ENCODE results near the gene DMPK. TPM values are rescaled to one million over a fixed set of nuclear protein-coding genes. Genes with fewer than 3 reads are reported as not detected.

Gene DMPK
- total RNA-seq, 1 donor from 2014 or later: 50.1 TPM

DNA sequence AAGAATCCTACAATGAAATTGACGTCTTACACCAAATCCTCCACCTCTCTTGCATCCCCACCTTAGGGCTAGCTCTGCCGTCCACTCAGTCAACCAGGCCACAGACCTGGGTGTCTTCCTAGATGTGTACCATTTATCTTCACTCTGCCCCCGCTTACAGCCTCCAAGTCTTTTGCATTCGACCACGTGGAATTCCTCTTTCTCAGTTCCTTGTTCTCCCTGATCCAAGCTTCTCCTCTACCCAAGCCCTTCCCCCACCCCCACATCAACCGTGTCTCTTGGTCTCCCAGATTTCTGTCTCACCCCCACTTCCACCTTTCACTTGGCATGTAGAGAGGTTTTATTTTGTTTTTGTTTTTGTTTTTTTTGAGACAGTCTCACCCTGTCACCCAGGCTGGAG is 11.6 kb upstream of the DMPK start:
- Histone ChIP-seq H3K36me3 (peaks cover 17% of the 10 kb centered on the region), H3K27me3 (no peaks in the 10 kb centered on the region), H3K4me1 (peaks cover 15% of the 10 kb centered on the region), H3K4me3 (no peak overlapping the region), H3K9me3 (no peaks in the 10 kb centered on the region), H3K27ac (no peak overlapping the region)
- no peak for ATAC-seq
- DNase-seq: no peak
- intact Hi-C loops (cut with DNase I): no loop called here
- TF ChIP-seq, protein P1, sequence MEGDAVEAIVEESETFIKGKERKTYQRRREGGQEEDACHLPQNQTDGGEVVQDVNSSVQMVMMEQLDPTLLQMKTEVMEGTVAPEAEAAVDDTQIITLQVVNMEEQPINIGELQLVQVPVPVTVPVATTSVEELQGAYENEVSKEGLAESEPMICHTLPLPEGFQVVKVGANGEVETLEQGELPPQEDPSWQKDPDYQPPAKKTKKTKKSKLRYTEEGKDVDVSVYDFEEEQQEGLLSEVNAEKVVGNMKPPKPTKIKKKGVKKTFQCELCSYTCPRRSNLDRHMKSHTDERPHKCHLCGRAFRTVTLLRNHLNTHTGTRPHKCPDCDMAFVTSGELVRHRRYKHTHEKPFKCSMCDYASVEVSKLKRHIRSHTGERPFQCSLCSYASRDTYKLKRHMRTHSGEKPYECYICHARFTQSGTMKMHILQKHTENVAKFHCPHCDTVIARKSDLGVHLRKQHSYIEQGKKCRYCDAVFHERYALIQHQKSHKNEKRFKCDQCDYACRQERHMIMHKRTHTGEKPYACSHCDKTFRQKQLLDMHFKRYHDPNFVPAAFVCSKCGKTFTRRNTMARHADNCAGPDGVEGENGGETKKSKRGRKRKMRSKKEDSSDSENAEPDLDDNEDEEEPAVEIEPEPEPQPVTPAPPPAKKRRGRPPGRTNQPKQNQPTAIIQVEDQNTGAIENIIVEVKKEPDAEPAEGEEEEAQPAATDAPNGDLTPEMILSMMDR (IDR thresholded peaks at IDR 0.05): no peak

DNA sequence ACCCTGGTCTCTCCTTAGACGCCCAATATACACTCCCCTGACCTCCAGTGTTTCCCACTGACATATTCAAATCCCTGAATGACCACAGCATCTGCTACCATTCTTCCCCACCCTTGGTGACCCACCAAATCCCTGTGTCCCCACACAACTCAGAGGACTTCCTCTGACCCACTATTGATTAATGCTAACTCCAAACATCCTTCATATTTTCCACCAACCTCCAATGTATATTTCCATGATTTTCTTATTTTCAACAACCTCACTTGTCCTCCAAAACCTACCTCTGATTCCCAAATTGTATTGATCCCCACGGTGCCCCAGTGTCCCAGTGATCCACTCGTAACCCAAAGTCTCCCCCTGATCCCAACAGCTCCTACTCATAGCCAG is 10.9 kb upstream of the DMPK start:
- no peaks in the 10 kb centered on the region for H3K27me3 ChIP-seq
- H3K4me1 ChIP-seq: peaks cover 15% of the 10 kb centered on the region
- DNase-seq (no peak), ATAC-seq (no peak)
- TF ChIP-seq, protein P1 (IDR thresholded peaks at IDR 0.05): no peak
- peaks cover 24% of the 10 kb centered on the region for H3K36me3 ChIP-seq
- peak overlapping the region; percentile 67 for H3K4me3 ChIP-seq
- H3K27ac ChIP-seq: peak overlapping the region; percentile 28
- intact Hi-C loops (cut with DNase I): no loop called here
- H3K9me3 ChIP-seq: no peaks in the 10 kb centered on the region

DNA sequence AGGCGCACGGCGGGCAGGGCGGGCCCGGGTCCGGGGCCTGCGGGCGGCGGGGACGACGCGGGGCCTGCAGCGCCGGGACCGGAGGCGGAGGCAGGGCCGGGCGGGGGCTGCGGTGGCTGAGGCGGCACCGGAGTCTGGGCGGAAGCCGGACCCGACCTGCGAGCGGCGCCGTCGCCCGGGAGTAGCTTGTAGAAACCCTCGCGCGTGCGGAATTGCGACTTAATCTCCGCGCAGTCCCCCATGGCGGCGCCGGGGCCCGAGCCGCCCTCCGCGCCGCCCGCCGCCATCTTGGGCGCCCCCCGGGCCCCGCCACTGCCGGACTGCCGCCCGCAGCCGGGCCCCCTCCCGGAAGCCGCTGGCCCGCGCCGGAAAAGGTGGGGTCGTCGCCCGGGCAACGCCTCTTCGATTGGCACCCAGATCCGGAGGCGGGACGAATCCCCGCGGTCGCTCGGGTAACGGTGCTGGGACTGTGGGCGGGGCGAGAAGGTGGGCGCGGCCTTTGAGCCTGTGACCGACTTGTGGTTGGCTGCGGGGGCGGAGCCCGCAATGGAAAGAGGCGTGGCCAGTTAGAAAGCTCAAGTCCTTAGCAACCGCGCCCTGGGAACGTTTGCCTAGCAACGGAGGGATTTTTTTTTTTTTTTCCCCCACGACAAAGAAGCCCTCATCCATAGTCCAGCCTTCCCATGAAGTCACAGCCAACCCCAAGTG is 10.3 kb upstream of the DMPK start, which contains the start of gene DMWD:
DMWD (minus strand) TSS at position 376 of the 708 bp plus-strand sequence; CDS start at position 287, 89 bp downstream.
- Histone ChIP-seq H3K27ac (peak within 1 kb of the TSS; percentile 65), H3K9me3 (no peaks in the 10 kb centered on the region), H3K27me3 (no peaks in the 10 kb centered on the region), H3K4me1 (peaks cover 15% of the 10 kb centered on the region), H3K36me3 (peaks cover 26% of the 10 kb centered on the region), H3K4me3 (peak within 1 kb of the TSS; percentile 67)
- DNase-seq (peak; percentile 99), ATAC-seq (peak; percentile 98)
- TF ChIP-seq, protein P1 (IDR thresholded peaks at IDR 0.05): no peak
- intact Hi-C loops (cut with DNase I): no loop called here

DNA sequence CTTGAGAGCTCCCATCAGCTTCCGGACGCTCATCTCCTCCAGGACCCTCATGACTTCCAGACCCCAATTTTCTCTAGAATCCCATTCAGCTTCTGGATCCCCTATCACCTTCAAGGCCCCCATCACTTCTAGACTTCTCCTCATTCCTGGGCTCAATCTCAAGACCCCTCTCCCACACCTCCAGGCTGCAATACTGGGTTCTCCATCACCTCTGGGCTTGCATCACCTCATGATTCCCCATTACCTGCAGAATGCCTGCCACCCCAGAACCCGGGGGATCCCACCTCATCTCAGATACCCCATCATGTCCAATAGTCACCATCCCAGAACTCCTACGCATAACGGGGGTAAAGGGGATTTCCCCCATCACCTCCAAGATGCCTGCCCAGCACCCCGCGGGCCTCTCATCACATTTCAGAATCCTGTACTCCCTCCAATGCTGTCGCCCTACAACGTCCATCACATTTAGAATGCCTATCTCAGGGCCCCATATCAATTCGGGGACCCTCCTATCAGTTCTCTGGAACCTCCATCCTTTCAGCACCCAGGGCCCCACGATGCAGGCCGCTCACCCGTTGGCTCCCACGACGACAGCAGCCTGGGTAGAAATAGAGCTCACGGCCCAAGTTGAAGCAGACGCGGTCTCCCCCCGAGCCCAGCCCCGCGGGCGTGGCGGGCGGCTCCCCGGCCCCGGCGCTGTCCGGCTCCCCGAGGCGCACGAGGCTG is 9.6 kb upstream of the DMPK start:
- intact Hi-C loops (cut with DNase I): no loop called here
- ATAC-seq: no peak

DNA sequence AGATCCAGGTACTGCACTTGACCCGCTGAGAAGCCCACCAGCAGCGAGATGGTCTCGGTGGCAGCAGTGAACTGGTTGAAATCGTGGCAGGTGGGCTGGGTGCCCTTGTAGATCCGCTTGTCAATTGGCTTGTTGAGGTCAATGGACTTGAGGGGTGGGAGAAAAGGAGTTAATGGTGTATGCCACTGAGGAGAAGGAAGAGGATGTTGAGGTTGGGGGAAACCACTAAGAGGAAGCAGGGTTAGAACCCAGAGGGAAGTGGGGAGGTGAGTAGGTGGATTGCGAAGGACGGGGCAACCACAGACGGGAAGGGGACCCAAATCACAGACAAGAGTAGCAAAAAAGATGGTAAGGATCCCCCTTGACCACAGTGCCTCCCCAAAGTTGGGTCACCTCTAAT is 8.7 kb upstream of the DMPK start:
- H3K4me3 ChIP-seq: no peak overlapping the region
- peaks cover 36% of the 10 kb centered on the region for H3K36me3 ChIP-seq

More for the DNA sequence above, 9.6 kb upstream of the DMPK start:
- Histone ChIP-seq H3K4me1 (peaks cover 15% of the 10 kb centered on the region), H3K36me3 (peaks cover 28% of the 10 kb centered on the region), H3K9me3 (no peaks in the 10 kb centered on the region), H3K27me3 (no peaks in the 10 kb centered on the region), H3K4me3 (peak overlapping the region; percentile 67), H3K27ac (peak overlapping the region; percentile 65)
- TF ChIP-seq, protein P1 (IDR thresholded peaks at IDR 0.05): no peak
- no peak for DNase-seq

More for the DNA sequence above, 8.7 kb upstream of the DMPK start:
- TF ChIP-seq, protein P1 (IDR thresholded peaks at IDR 0.05): no peak
- DNase-seq: no peak
- Histone ChIP-seq H3K27me3 (no peaks in the 10 kb centered on the region), H3K27ac (no peak overlapping the region), H3K4me1 (peaks cover 15% of the 10 kb centered on the region), H3K9me3 (no peaks in the 10 kb centered on the region)
- peak; percentile 59 for ATAC-seq
- intact Hi-C loops (cut with DNase I): no loop called here

Measured in upper lobe of right lung (tissue), 1 donor.